ENCODE measurements around the gene NCSTN. TPM values are rescaled to one million over a fixed set of nuclear protein-coding genes. Genes with fewer than 3 reads are reported as not detected.
A peak's percentile ranks its signal among the peaks of the same experiment; 100 is the strongest.

The NCSTN gene
- total RNA-seq, 2 donors from 2014 or later, result 81.2 to 117 TPM

- H3K27ac ChIP-seq, result no peak overlapping the region
- WGBS, result 90% methylated on average over 4 of the region's 4 CpGs
Measured at GRCh38 chr1:160338580-160338979, 4.6 kb upstream of the NCSTN start.

GRCh38 chr1:160340146-160340545, 3.0 kb upstream of the NCSTN start:
- WGBS, result 78% methylated on average over 3 of the region's 3 CpGs
- no peak for DNase-seq (ENCODE audit: low spot score)
- Histone ChIP-seq H3K9me3 (no peaks in the 10 kb centered on the region), H3K27me3 (replicated peaks; ENCODE audit: insufficient read depth) (no peaks in the 10 kb centered on the region), H3K4me1 (replicated peaks) (peaks cover 4% of the 10 kb centered on the region), H3K4me3 (no peak overlapping the region), H3K36me3 (peaks cover 0 to 4% of the 10 kb centered on the region in 2 donors), H3K27ac (no peak overlapping the region)
- intact Hi-C loops (cut with DNase I), result no loop called here
- no peak for TF ChIP-seq POLR2A (IDR thresholded peaks at IDR 0.05)
- TF ChIP-seq POLR2AphosphoS5 (IDR thresholded peaks at IDR 0.05), result no peak
- no peak for TF ChIP-seq CTCF (IDR thresholded peaks at IDR 0.05)

More at GRCh38 chr1:160338580-160338979, 4.6 kb upstream of the NCSTN start:
- Histone ChIP-seq H3K9me3 (no peaks in the 10 kb centered on the region), H3K4me3 (no peak overlapping the region), H3K4me1 (replicated peaks) (peaks cover 4% of the 10 kb centered on the region), H3K27me3 (replicated peaks; ENCODE audit: insufficient read depth) (no peaks in the 10 kb centered on the region), H3K36me3 (peaks cover 0 to 4% of the 10 kb centered on the region in 2 donors)
- DNase-seq (ENCODE audit: low spot score), result no peak
- intact Hi-C loops (cut with DNase I), result no loop called here
- TF ChIP-seq POLR2A (IDR thresholded peaks at IDR 0.05) (no peak), POLR2AphosphoS5 (IDR thresholded peaks at IDR 0.05) (no peak), CTCF (IDR thresholded peaks at IDR 0.05) (no peak)

- 66% methylated on average over 2 of the region's 2 CpGs for WGBS
- peaks cover 0 to 4% of the 10 kb centered on the region in 2 donors for H3K36me3 ChIP-seq
- H3K4me1 ChIP-seq (replicated peaks), result peaks cover 4% of the 10 kb centered on the region
- no peaks in the 10 kb centered on the region for H3K9me3 ChIP-seq
- H3K27me3 ChIP-seq (replicated peaks; ENCODE audit: insufficient read depth), result no peaks in the 10 kb centered on the region
- TF ChIP-seq POLR2AphosphoS5 (IDR thresholded peaks at IDR 0.05) (no peak), CTCF (IDR thresholded peaks at IDR 0.05) (no peak), POLR2A (IDR thresholded peaks at IDR 0.05) (no peak)
- H3K27ac ChIP-seq, result no peak overlapping the region
- intact Hi-C loops (cut with DNase I), result no loop called here
- H3K4me3 ChIP-seq, result no peak overlapping the region
- DNase-seq (ENCODE audit: low spot score), result no peak
Measured at GRCh38 chr1:160340866-160341265, 2.3 kb upstream of the NCSTN start.

- H3K36me3 ChIP-seq, result peaks cover 0 to 4% of the 10 kb centered on the region in 2 donors
- H3K27ac ChIP-seq, result peak overlapping the region; percentile 89 to 90
- H3K4me3 ChIP-seq, result peak overlapping the region; percentile 88 to 90
- peaks cover 4% of the 10 kb centered on the region for H3K4me1 ChIP-seq (replicated peaks)
- DNase-seq (ENCODE audit: low spot score), result no peak
- H3K27me3 ChIP-seq (replicated peaks; ENCODE audit: insufficient read depth), result no peaks in the 10 kb centered on the region
- WGBS, result 0% methylated on average over 7 of the region's 7 CpGs
- intact Hi-C loops (cut with DNase I), result no loop called here
- H3K9me3 ChIP-seq, result no peaks in the 10 kb centered on the region
- TF ChIP-seq POLR2A (IDR thresholded peaks at IDR 0.05), result no peak
- TF ChIP-seq POLR2AphosphoS5 (IDR thresholded peaks at IDR 0.05), result no peak
- TF ChIP-seq CTCF (IDR thresholded peaks at IDR 0.05), result no peak
Measured at GRCh38 chr1:160342526-160342925, 657 bp upstream of the NCSTN start.

- WGBS, result 85% methylated on average over 3 of the region's 3 CpGs
- no peak overlapping the region for H3K27ac ChIP-seq
- H3K36me3 ChIP-seq, result peaks cover 0 to 4% of the 10 kb centered on the region in 2 donors
- H3K4me1 ChIP-seq (replicated peaks), result peaks cover 4% of the 10 kb centered on the region
- intact Hi-C loops (cut with DNase I), result no loop called here
- H3K4me3 ChIP-seq, result peak overlapping the region; percentile 88 to 90
- H3K27me3 ChIP-seq (replicated peaks; ENCODE audit: insufficient read depth), result no peaks in the 10 kb centered on the region
- no peak for DNase-seq (ENCODE audit: low spot score)
- H3K9me3 ChIP-seq, result no peaks in the 10 kb centered on the region
- TF ChIP-seq CTCF (IDR thresholded peaks at IDR 0.05) (no peak), POLR2A (IDR thresholded peaks at IDR 0.05) (no peak), POLR2AphosphoS5 (IDR thresholded peaks at IDR 0.05) (no peak)
Measured at GRCh38 chr1:160344241-160344640, 1.1 kb downstream of the NCSTN start.

All from prostate gland (tissue), 2 donors.